Prostate gland (tissue), 2 donors: ENCODE data around the gene SPNS3. TPM values are rescaled to one million over a fixed set of nuclear protein-coding genes. Genes with fewer than 3 reads are reported as not detected.

Experiments used
- DNase-seq: peaks from one replicate; pipeline ENCODE4 v3.0.0-alpha.2; 2019; ENCODE audit warnings: low spot score
- H3K27ac ChIP-seq, 2 donors: fragments of 200-600 bp; sonication (generic); 2 replicates each; pipeline ENCODE4 v1.5.1; 2017 to 2019
- H3K27me3 ChIP-seq: fragments of 200-600 bp; sonication (generic); replicated peaks from 2 replicates; pipeline ENCODE4 v1.5.1; 2019; ENCODE audit not compliant: insufficient read depth
- H3K36me3 ChIP-seq, 2 donors: fragments of 200-600 bp; sonication (generic); 1 replicate in 1 of 2; 2 replicates in 1 of 2; pipeline versions ENCODE4 v1.5.1 to v1.8.1; 2017 to 2019
- H3K4me1 ChIP-seq: fragments of 200-600 bp; sonication (generic); replicated peaks from 2 replicates; pipeline ENCODE4 v1.5.1; 2019
- H3K4me3 ChIP-seq, 2 donors: fragments of 200-600 bp; sonication (generic); 2 replicates each; pipeline ENCODE4 v1.5.1; 2017 to 2019
- H3K9me3 ChIP-seq: fragments of 200-600 bp; sonication (generic); 2 replicates; pipeline ENCODE4 v1.5.1; 2017
- CTCF ChIP-seq, 4 experiments: fragments of 200-600 bp in 2 of 4; fragments of 450-650 bp in 2 of 4; sonication (generic) in 2 of 4; IDR thresholded peaks; 1 replicate in 3 of 4; 2 replicates in 1 of 4; pipeline ENCODE4 v1.5.1; 2016 to 2019; ENCODE audit warnings: antibody characterized with exemption in 4 of 4, mild to moderate bottlenecking in 2 of 4, moderate library complexity in 2 of 4
- POLR2A ChIP-seq: fragments of 450-650 bp; IDR thresholded peaks from one replicate; pipeline ENCODE4 v1.6.1; 2016; ENCODE audit warnings: antibody characterized with exemption, mild to moderate bottlenecking
- POLR2AphosphoS5 ChIP-seq: sonication (generic); formaldehyde crosslinking; IDR thresholded peaks from one replicate; pipeline ENCODE4 v1.6.1; 2017; ENCODE audit warnings: antibody characterized with exemption
- WGBS: methylation state at CpG from one replicate; pipeline ENCODE4 v1.1.5; 2018; 5-methylcytosine and 5-hydroxymethylcytosine counted together
- intact Hi-C: fragments of 100-400 bp; cut with DNase I; formaldehyde crosslinking; loops from one replicate; pipeline ENCODE4 v1.14.2; 2022
- total RNA-seq, 2 donors: library from RNA; depleted of rRNA; stranded (reverse); fragments of >200 nt; gene quantifications; one replicate each; pipeline ENCODE4 v1.1.0, GENCODE V29; 2016

The SPNS3 gene
- total RNA-seq, 2 donors from 2014 or later = 0.50 TPM; not detected in 1

GRCh38 chr17:4492721-4493561, 59.2 kb downstream of the SPNS3 start:
- Histone ChIP-seq H3K4me1 (no peaks in the 10 kb centered on the region), H3K4me3 (no peak overlapping the region), H3K36me3 (no peaks in the 10 kb centered on the region), H3K9me3 (no peaks in the 10 kb centered on the region), H3K27me3 (no peaks in the 10 kb centered on the region), H3K27ac (no peak overlapping the region)
- WGBS = 49% methylated on average over 20 of the region's 20 CpGs
- intact Hi-C loops = no loop called here
- TF ChIP-seq POLR2A (no peak), POLR2AphosphoS5 (no peak), CTCF (IDR thresholded peaks at IDR 0.05) (no peak)
- DNase-seq = no peak

DNA sequence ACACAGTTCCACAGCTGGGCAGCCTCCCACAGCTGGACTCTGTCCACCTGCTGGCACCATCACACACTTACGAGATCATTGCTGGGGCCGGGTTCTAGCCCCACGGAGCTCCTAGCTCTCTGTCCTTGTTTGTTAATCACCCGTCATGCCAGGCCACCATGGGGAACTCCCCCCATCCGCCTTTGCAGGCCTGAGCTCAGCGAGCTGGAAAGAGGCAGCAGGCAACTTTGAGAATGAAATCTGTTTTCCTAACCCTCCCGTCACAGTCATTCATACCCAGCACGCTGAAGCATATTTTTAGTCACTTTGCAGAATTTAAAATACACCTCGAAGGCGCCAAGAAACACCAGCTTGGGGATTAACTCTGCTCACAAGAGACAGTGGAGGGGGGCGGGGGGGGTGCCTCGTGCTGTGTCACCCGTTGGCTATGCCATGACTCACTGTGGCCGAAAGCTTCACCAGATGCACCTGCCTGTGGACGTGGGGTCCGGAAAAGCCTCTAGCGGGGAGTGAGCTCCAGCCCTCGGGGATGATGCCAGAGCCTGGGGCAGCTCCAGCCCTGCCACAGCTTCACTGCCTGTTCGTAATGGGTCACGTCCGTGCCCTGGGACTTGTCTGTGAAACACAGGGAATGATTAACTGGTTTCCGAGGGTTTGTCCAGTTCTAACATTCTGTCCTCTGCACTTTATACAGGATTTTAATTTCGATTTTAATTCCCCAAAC, 63.5 kb downstream of the SPNS3 start:
- H3K36me3 ChIP-seq = no peaks in the 10 kb centered on the region
- H3K4me1 ChIP-seq = peaks cover 3% of the 10 kb centered on the region
- intact Hi-C loops = no loop called here
- H3K4me3 ChIP-seq = no peak overlapping the region
- no peaks in the 10 kb centered on the region for H3K9me3 ChIP-seq
- TF ChIP-seq POLR2AphosphoS5 (no peak), CTCF (IDR thresholded peaks at IDR 0.05) (no peak), POLR2A (no peak)
- peaks cover 8% of the 10 kb centered on the region for H3K27me3 ChIP-seq
- 52% methylated on average over 23 of the region's 23 CpGs for WGBS
- H3K27ac ChIP-seq = no peak overlapping the region
- no peak for DNase-seq

DNA sequence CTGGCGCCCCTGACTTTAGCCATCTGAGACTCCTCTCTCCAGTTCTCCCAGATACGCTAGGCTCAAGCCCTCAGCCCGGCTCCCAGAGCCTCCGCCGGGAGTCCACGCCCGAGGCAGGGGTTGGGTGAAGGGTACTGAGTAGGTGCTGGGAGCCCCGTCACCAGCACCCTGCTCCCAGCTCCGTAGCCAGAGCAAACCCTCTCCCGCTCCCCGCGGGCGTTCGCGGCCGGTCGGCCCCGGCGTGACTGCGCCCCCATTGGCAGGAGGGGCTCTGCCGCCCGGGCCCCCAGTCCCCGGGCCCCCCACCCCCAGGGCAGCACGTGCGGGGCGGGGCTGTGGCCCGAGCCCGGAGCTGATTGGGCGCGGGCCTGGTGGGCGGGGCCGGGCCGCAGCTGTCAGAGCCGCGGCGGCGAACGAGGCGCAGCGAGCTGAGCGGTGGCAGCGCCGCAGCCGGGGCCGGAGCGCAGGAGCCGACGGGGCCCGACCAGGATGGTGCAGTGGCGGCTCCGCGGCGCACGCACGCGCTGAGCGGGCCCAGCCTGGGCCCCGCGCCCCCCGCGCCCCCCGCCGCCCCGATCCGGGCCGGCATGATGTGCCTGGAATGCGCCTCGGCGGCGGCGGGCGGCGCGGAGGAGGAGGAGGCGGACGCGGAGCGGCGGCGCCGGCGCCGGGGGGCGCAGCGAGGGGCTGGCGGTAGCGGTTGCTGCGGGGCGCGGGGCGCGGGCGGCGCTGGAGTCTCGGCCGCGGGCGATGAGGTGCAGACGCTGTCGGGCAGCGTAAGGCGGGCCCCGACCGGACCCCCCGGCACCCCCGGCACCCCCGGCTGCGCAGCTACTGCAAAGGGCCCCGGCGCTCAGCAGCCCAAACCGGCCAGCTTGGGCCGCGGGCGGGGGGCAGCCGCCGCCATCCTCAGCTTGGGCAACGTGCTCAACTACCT, 65.0 kb downstream of the SPNS3 start, which contains the start of gene SPNS2:
SPNS2 (plus strand) TSS at position 421 of the 937 bp plus-strand sequence; CDS start at position 588, 167 bp downstream.
- H3K36me3 ChIP-seq = no peaks in the 10 kb centered on the region
- WGBS = under 1% methylated on average over 25 of the region's 117 CpGs
- H3K27me3 ChIP-seq = peaks cover 8% of the 10 kb centered on the region
- H3K4me3 ChIP-seq = peak within 1 kb of the TSS; percentile 21 to 33
- peak; percentile 50 for DNase-seq
- intact Hi-C loops = no loop called here
- no peaks in the 10 kb centered on the region for H3K9me3 ChIP-seq
- TF ChIP-seq POLR2AphosphoS5 (no peak), CTCF (IDR thresholded peaks at IDR 0.05) (no peak), POLR2A (peak; percentile 31)
- peaks cover 3% of the 10 kb centered on the region for H3K4me1 ChIP-seq
- no peak within 1 kb of the TSS for H3K27ac ChIP-seq

DNA sequence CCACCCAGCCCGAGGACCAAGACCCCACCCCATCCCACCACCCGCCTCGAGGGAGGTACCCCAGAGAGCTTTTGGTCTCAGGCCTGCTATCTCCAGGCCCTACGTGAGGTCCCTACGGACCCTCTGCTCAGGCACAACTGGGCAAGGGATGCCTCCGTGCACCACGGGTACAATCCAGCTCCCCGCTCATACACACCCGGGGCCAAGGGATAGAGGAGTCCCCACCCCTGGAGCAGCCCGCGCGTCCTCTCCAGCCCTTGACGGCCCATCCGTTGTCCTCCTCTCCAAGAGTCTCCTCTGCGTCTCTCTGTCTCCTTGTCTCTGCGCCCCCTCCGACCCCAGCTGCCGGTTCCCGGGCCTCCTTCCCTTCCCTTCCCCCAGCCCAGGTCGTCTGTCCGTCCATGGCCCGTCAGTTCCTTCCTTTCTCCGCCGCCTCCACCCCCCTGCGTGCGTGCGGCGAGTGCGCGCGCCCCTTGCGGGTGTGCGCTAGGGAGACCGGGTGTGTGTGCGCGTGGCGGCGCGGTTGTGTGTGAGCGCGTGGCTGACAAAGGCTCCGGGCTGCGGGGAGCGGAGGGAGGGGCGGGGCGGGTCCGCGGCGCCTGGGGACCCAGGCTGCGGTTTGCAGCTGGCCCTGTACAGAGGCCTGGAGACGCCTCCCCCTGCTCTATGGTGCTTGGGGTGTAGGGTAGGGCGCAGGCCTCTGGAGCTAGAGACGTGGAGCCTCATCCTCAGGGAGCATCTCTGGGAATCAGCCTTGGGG, 65.9 kb downstream of the SPNS3 start:
- intact Hi-C loops = no loop called here
- H3K4me3 ChIP-seq = peak overlapping the region; percentile 21 to 33
- no peak for DNase-seq
- no peaks in the 10 kb centered on the region for H3K9me3 ChIP-seq
- H3K4me1 ChIP-seq = peaks cover 3% of the 10 kb centered on the region
- peaks cover 8% of the 10 kb centered on the region for H3K27me3 ChIP-seq
- WGBS = 1% methylated on average over 52 of the region's 53 CpGs
- H3K36me3 ChIP-seq = no peaks in the 10 kb centered on the region
- no peak overlapping the region for H3K27ac ChIP-seq
- TF ChIP-seq CTCF (IDR thresholded peaks at IDR 0.05) = no peak
- TF ChIP-seq POLR2A = no peak
- TF ChIP-seq POLR2AphosphoS5 = no peak
